Measurements from ENCODE around the gene TRIM28. TPM values are rescaled to one million over a fixed set of nuclear protein-coding genes. Genes with fewer than 3 reads are reported as not detected.

The TRIM28 gene
- total RNA-seq, 1 experiment from 2014 or later, result 1,221 TPM

DNA sequence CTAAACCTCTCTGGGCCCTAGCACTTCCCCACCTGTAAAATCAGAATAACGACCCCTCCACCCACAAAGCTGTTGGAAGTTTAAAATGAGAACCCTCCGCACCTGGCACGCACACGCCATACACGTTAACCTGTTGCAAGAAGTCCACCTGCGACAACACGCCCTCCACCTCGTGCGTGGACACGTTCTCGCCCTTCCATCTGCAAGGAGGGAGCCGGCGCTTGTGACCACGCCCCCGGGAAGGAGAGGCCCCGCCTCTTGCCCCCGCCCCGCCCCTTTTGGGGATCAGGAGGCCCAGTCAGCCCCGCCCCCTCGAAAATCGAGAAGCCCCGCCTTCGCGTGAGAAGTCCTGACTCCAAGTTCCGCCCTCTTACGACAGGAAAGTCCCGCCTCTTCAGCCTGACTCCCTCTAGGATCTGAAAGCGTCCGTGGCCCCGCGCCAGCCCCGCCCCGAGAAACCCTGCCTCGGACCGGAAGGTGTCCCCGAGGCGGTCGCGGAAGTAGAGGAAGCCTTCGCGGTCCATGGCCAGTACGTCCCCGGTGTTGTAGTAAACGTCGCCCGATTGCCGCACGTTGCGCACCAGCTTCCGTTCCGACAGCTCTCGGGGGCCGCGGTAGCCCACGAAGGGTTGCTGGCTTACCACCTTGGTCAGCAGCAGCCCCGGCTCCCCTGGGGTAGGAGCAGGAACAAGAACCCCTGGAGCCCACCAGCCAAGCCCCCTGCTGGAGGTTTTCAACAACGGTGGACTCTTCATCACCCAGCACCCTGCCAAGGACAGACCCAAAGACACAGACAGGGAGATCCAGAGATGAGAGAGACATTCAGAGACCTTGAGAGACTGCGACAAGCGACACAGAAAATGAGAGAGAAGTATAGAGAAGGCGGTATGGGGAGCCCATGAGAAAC lies 44.6 kb upstream of the TRIM28 start (continued):
- TF ChIP-seq NR2C2 (CRISPR knock-in tag; IDR thresholded peaks at IDR 0.05) (peak; percentile 61), ZBTB21 (CRISPR knock-in tag; IDR thresholded peaks at IDR 0.05; ENCODE audit: borderline replicate concordance) (no peak), FOXK1 (CRISPR knock-in tag; IDR thresholded peaks at IDR 0.05) (peak; percentile 91), NFYB (CRISPR knock-in tag; conservative IDR thresholded peaks at IDR 0.05; ENCODE audit: low read depth) (no peak), HMGA2 (CRISPR knock-in tag; IDR thresholded peaks at IDR 0.05) (no peak), MXD4 (CRISPR knock-in tag; IDR thresholded peaks at IDR 0.05; ENCODE audit: borderline replicate concordance) (no peak), GABPB1 (CRISPR knock-in tag; IDR thresholded peaks at IDR 0.05) (peak; percentile 89), ERG (CRISPR knock-in tag; IDR thresholded peaks at IDR 0.05) (no peak), NR3C1 (CRISPR knock-in tag; conservative IDR thresholded peaks at IDR 0.05; ENCODE audit: low read depth) (no peak), ZNF263 (CRISPR knock-in tag; IDR thresholded peaks at IDR 0.05; ENCODE audit: low read depth) (no peak), CBFB (CRISPR knock-in tag; IDR thresholded peaks at IDR 0.05; ENCODE audit: low read depth) (no peak), HMGXB4 (CRISPR knock-in tag; IDR thresholded peaks at IDR 0.05) (0 out of 2 replicates have a peak, but pooled peaks have one; percentile 50), KAT7 (CRISPR knock-in tag; IDR thresholded peaks at IDR 0.05; ENCODE audit: borderline replicate concordance) (no peak), ESRRA (CRISPR knock-in tag; IDR thresholded peaks at IDR 0.05; ENCODE audit: borderline replicate concordance) (peak; percentile 35; the same call in 1 of the 2 replicates), ZNF532 (CRISPR knock-in tag; IDR thresholded peaks at IDR 0.05; ENCODE audit: borderline replicate concordance) (no peak), CTCF (IDR thresholded peaks at IDR 0.05) (no peak), ZMAT4 (CRISPR knock-in tag; IDR thresholded peaks at IDR 0.05) (no peak), AR (CRISPR knock-in tag; IDR thresholded peaks at IDR 0.05) (no peak)
- TF ChIP-seq, protein P1, sequence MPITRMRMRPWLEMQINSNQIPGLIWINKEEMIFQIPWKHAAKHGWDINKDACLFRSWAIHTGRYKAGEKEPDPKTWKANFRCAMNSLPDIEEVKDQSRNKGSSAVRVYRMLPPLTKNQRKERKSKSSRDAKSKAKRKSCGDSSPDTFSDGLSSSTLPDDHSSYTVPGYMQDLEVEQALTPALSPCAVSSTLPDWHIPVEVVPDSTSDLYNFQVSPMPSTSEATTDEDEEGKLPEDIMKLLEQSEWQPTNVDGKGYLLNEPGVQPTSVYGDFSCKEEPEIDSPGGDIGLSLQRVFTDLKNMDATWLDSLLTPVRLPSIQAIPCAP (CRISPR knock-in tag; IDR thresholded peaks at IDR 0.05), result peak; percentile 68; the same call in 1 of the 2 replicates
- TF ChIP-seq, protein P2, sequence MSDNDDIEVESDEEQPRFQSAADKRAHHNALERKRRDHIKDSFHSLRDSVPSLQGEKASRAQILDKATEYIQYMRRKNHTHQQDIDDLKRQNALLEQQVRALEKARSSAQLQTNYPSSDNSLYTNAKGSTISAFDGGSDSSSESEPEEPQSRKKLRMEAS (CRISPR knock-in tag; IDR thresholded peaks at IDR 0.05), result peak; percentile 68
- TF ChIP-seq, protein P3, sequence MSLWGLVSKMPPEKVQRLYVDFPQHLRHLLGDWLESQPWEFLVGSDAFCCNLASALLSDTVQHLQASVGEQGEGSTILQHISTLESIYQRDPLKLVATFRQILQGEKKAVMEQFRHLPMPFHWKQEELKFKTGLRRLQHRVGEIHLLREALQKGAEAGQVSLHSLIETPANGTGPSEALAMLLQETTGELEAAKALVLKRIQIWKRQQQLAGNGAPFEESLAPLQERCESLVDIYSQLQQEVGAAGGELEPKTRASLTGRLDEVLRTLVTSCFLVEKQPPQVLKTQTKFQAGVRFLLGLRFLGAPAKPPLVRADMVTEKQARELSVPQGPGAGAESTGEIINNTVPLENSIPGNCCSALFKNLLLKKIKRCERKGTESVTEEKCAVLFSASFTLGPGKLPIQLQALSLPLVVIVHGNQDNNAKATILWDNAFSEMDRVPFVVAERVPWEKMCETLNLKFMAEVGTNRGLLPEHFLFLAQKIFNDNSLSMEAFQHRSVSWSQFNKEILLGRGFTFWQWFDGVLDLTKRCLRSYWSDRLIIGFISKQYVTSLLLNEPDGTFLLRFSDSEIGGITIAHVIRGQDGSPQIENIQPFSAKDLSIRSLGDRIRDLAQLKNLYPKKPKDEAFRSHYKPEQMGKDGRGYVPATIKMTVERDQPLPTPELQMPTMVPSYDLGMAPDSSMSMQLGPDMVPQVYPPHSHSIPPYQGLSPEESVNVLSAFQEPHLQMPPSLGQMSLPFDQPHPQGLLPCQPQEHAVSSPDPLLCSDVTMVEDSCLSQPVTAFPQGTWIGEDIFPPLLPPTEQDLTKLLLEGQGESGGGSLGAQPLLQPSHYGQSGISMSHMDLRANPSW (CRISPR knock-in tag; conservative IDR thresholded peaks at IDR 0.05; ENCODE audit: low read depth), result no peak
